Ishikawa (cell line): ENCODE data around the gene EMILIN1.

Source experiments
- CEBPB ChIP-seq: IDR thresholded peaks from 2 replicates; pipeline ENCODE4 v1.6.1; 2012
- CREB1 ChIP-seq: IDR thresholded peaks from 2 replicates; pipeline ENCODE4 v1.6.1; 2012; ENCODE audit warnings: low read depth
- EGR1 ChIP-seq: IDR thresholded peaks from 2 replicates; pipeline ENCODE4 v1.6.1; 2012
- EP300 ChIP-seq: IDR thresholded peaks from 2 replicates; pipeline ENCODE4 v1.6.1; 2012; ENCODE audit warnings: borderline replicate concordance
- FOXM1 ChIP-seq: IDR thresholded peaks from 2 replicates; pipeline ENCODE4 v1.6.1; 2012; ENCODE audit warnings: low read depth, borderline replicate concordance
- MAX ChIP-seq: IDR thresholded peaks from 2 replicates; pipeline ENCODE4 v1.6.1; 2012
- NFIC ChIP-seq: IDR thresholded peaks from 2 replicates; pipeline ENCODE4 v1.6.1; 2012
- RAD21 ChIP-seq: IDR thresholded peaks from 2 replicates; pipeline ENCODE4 v1.6.1; 2012; ENCODE audit warnings: low read depth
- REST ChIP-seq: IDR thresholded peaks from 2 replicates; pipeline ENCODE4 v1.6.1; 2012; ENCODE audit warnings: low read depth, mild to moderate bottlenecking
- TAF1 ChIP-seq: IDR thresholded peaks from 2 replicates; pipeline ENCODE4 v1.6.1; 2012; ENCODE audit warnings: low read depth, mild to moderate bottlenecking
- TCF12 ChIP-seq: IDR thresholded peaks from 2 replicates; pipeline ENCODE4 v1.6.1; 2012; ENCODE audit warnings: low read depth
- TEAD4 ChIP-seq: IDR thresholded peaks from 2 replicates; pipeline ENCODE4 v1.6.1; 2012
- USF1 ChIP-seq: IDR thresholded peaks from 2 replicates; pipeline ENCODE4 v1.6.1; 2012
- YY1 ChIP-seq: IDR thresholded peaks from 2 replicates; pipeline ENCODE4 v1.6.1; 2012; ENCODE audit warnings: low read depth
- ZBTB7A ChIP-seq: IDR thresholded peaks from 2 replicates; pipeline ENCODE4 v1.6.1; 2012; ENCODE audit warnings: low read depth

EMILIN1 gene

GRCh38 chr2:27071990-27072830 lies 6.2 kb upstream of the EMILIN1 start:
- TF ChIP-seq ZBTB7A = peak; percentile 69; the same call in 1 of the 2 replicates
- no peak for TF ChIP-seq TEAD4

GRCh38 chr2:27072920-27073319 lies 5.5 kb upstream of the EMILIN1 start:
- TF ChIP-seq REST (no peak), ZBTB7A (no peak), EGR1 (no peak), FOXM1 (no peak), MAX (no peak), RAD21 (no peak), USF1 (no peak), CREB1 (no peak), CEBPB (no peak), YY1 (no peak), TEAD4 (no peak), NFIC (no peak), EP300 (no peak), TAF1 (no peak), TCF12 (no peak)

GRCh38 chr2:27073782-27074181 lies 4.6 kb upstream of the EMILIN1 start:
- TF ChIP-seq FOXM1 = no peak
- TF ChIP-seq CEBPB = no peak
- TF ChIP-seq TAF1 = no peak
- TF ChIP-seq RAD21 = no peak
- TF ChIP-seq TCF12 = no peak
- no peak for TF ChIP-seq USF1
- no peak for TF ChIP-seq TEAD4
- TF ChIP-seq EGR1 = no peak
- TF ChIP-seq EP300 = no peak
- no peak for TF ChIP-seq CREB1

- no peak for TF ChIP-seq REST
- TF ChIP-seq ZBTB7A = no peak
- no peak for TF ChIP-seq MAX
- no peak for TF ChIP-seq USF1
- no peak for TF ChIP-seq CEBPB
- no peak for TF ChIP-seq FOXM1
- TF ChIP-seq TEAD4 = no peak
Measured at GRCh38 chr2:27074738-27075565, 3.5 kb upstream of the EMILIN1 start.

GRCh38 chr2:27076323-27076722 lies 2.1 kb upstream of the EMILIN1 start:
- TF ChIP-seq TAF1 = no peak
- TF ChIP-seq MAX = no peak
- TF ChIP-seq TCF12 = no peak
- TF ChIP-seq ZBTB7A = no peak
- TF ChIP-seq CEBPB = no peak
- no peak for TF ChIP-seq RAD21
- no peak for TF ChIP-seq YY1
- no peak for TF ChIP-seq CREB1
- no peak for TF ChIP-seq EGR1
- TF ChIP-seq REST = no peak
- no peak for TF ChIP-seq FOXM1
